HFF-Myc (cell line): ENCODE data around the gene POLR2L.
A peak's percentile ranks its signal among the peaks of the same experiment; 100 is the strongest.

Experiments used
- DNase-seq: peaks from one replicate; pipeline ENCODE4 v3.0.0-alpha.2; 2011; ENCODE audit warnings: low read depth; ENCODE audit errors: extremely low read depth
- H3K4me3 ChIP-seq: replicated peaks from 2 replicates; pipeline ENCODE4 v1.5.1; 2011; ENCODE audit warnings: low read depth, mild to moderate bottlenecking, control low read depth, low read length
- CTCF ChIP-seq: IDR thresholded peaks from 2 replicates; pipeline ENCODE4 v1.5.1; 2012; ENCODE audit warnings: mild to moderate bottlenecking, low read depth, low read length, control low read depth; ENCODE audit errors: missing control alignments

The POLR2L gene

GRCh38 chr11:837990-838307 is 4.4 kb downstream of the POLR2L start:
- TF ChIP-seq CTCF = no peak
- no peak overlapping the region for H3K4me3 ChIP-seq
- no peak for DNase-seq

- no peak for TF ChIP-seq CTCF
- no peak for DNase-seq
- no peak overlapping the region for H3K4me3 ChIP-seq
These were observed 4.9 kb downstream of the POLR2L start for GRCh38 chr11:837189-837989.

GRCh38 chr11:836700-837099 is 5.6 kb downstream of the POLR2L start:
- no peak for DNase-seq
- no peak overlapping the region for H3K4me3 ChIP-seq
- TF ChIP-seq CTCF = no peak

GRCh38 chr11:836274-836673 is 6.1 kb downstream of the POLR2L start:
- DNase-seq = no peak
- H3K4me3 ChIP-seq = no peak overlapping the region
- TF ChIP-seq CTCF = no peak

GRCh38 chr11:834371-835316 is 7.7 kb downstream of the POLR2L start:
- no peak for TF ChIP-seq CTCF
- no peak for DNase-seq
- peak overlapping the region; percentile 72 for H3K4me3 ChIP-seq

- TF ChIP-seq CTCF = no peak
- H3K4me3 ChIP-seq = peak overlapping the region; percentile 72
- no peak for DNase-seq
These were observed 8.4 kb downstream of the POLR2L start for GRCh38 chr11:833849-834311.
